HEK293 (cell line): ENCODE measurements around the gene PTGER1.
A peak's percentile ranks its signal among the peaks of the same experiment; 100 is the strongest.

Experiments
- GLIS1 ChIP-seq: fragments of 450-650 bp; formaldehyde crosslinking; IDR thresholded peaks from 2 replicates; pipeline ENCODE4 v1.5.1; 2016; ENCODE audit warnings: missing biosample characterization, missing genetic modification characterization
- KLF9 ChIP-seq: fragments of 450-650 bp; formaldehyde crosslinking; IDR thresholded peaks from 2 replicates; pipeline ENCODE4 v1.5.1; 2016; ENCODE audit warnings: missing biosample characterization, missing genetic modification characterization, low read depth
- PRDM10 ChIP-seq: fragments of 450-650 bp; formaldehyde crosslinking; IDR thresholded peaks from 2 replicates; pipeline ENCODE4 v1.5.1; 2016; ENCODE audit warnings: missing biosample characterization, missing genetic modification characterization
- PRDM6 ChIP-seq: fragments of 450-650 bp; formaldehyde crosslinking; IDR thresholded peaks from 2 replicates; pipeline ENCODE4 v1.5.1; 2017; ENCODE audit warnings: missing biosample characterization, missing genetic modification characterization
- SCRT1 ChIP-seq: fragments of 450-650 bp; formaldehyde crosslinking; IDR thresholded peaks from 2 replicates; pipeline ENCODE4 v1.5.1; 2016; ENCODE audit warnings: missing biosample characterization, missing genetic modification characterization, borderline replicate concordance
- YY2 ChIP-seq: fragments of 450-650 bp; formaldehyde crosslinking; IDR thresholded peaks from 2 replicates; pipeline ENCODE4 v1.5.1; 2016; ENCODE audit warnings: missing biosample characterization, missing genetic modification characterization
- ZBTB17 ChIP-seq: fragments of 450-650 bp; formaldehyde crosslinking; IDR thresholded peaks from 2 replicates; pipeline ENCODE4 v1.5.1; 2016; ENCODE audit warnings: missing biosample characterization, missing genetic modification characterization
- ZBTB20 ChIP-seq: fragments of 450-650 bp; formaldehyde crosslinking; IDR thresholded peaks from 2 replicates; pipeline ENCODE4 v1.5.1; 2016; ENCODE audit warnings: missing biosample characterization, missing genetic modification characterization
- ZBTB44 ChIP-seq: fragments of 450-650 bp; IDR thresholded peaks from 2 replicates; pipeline ENCODE4 v1.5.1; 2018; ENCODE audit warnings: missing biosample characterization, mild to moderate bottlenecking, missing genetic modification characterization
- ZBTB8A ChIP-seq: fragments of 450-650 bp; formaldehyde crosslinking; IDR thresholded peaks from 2 replicates; pipeline ENCODE4 v1.5.1; 2016; ENCODE audit warnings: missing biosample characterization, missing genetic modification characterization
- ZFP3 ChIP-seq: fragments of 450-650 bp; formaldehyde crosslinking; IDR thresholded peaks from 2 replicates; pipeline ENCODE4 v1.5.1; 2016; ENCODE audit warnings: low read depth, missing biosample characterization, missing genetic modification characterization
- ZFP37 ChIP-seq: fragments of 450-650 bp; formaldehyde crosslinking; IDR thresholded peaks from 2 replicates; pipeline ENCODE4 v1.5.1; 2016; ENCODE audit warnings: missing biosample characterization, missing genetic modification characterization
- ZNF10 ChIP-seq: fragments of 450-650 bp; formaldehyde crosslinking; IDR thresholded peaks from 2 replicates; pipeline ENCODE4 v1.5.1; 2017; ENCODE audit warnings: missing biosample characterization, missing genetic modification characterization
- ZNF211 ChIP-seq: fragments of 450-650 bp; formaldehyde crosslinking; IDR thresholded peaks from 2 replicates; pipeline ENCODE4 v1.5.1; 2016; ENCODE audit warnings: low read depth, missing biosample characterization, missing genetic modification characterization
- ZNF23 ChIP-seq: fragments of 450-650 bp; formaldehyde crosslinking; IDR thresholded peaks from 2 replicates; pipeline ENCODE4 v1.5.1; 2016; ENCODE audit warnings: missing biosample characterization, missing genetic modification characterization, borderline replicate concordance
- ZNF239 ChIP-seq: fragments of 450-650 bp; formaldehyde crosslinking; IDR thresholded peaks from 2 replicates; pipeline ENCODE4 v1.5.1; 2016; ENCODE audit warnings: missing biosample characterization, missing genetic modification characterization
- ZNF311 ChIP-seq: fragments of 450-650 bp; formaldehyde crosslinking; IDR thresholded peaks from 2 replicates; pipeline ENCODE4 v1.5.1; 2017; ENCODE audit warnings: missing biosample characterization, missing genetic modification characterization, borderline replicate concordance
- ZNF324 ChIP-seq: fragments of 450-650 bp; formaldehyde crosslinking; IDR thresholded peaks from 2 replicates; pipeline ENCODE4 v1.5.1; 2016; ENCODE audit warnings: missing biosample characterization, missing genetic modification characterization
- ZNF473 ChIP-seq: fragments of 450-650 bp; formaldehyde crosslinking; IDR thresholded peaks from 2 replicates; pipeline ENCODE4 v1.5.1; 2017; ENCODE audit warnings: missing biosample characterization, missing genetic modification characterization
- ZNF514 ChIP-seq: fragments of 450-650 bp; formaldehyde crosslinking; IDR thresholded peaks from 2 replicates; pipeline ENCODE4 v1.5.1; 2016; ENCODE audit warnings: missing biosample characterization, missing genetic modification characterization
- ZNF518A ChIP-seq: fragments of 450-650 bp; formaldehyde crosslinking; conservative IDR thresholded peaks from 2 replicates; pipeline ENCODE4 v1.5.1; 2016; ENCODE audit warnings: low read depth, missing biosample characterization, missing genetic modification characterization
- ZNF529 ChIP-seq: fragments of 450-650 bp; formaldehyde crosslinking; IDR thresholded peaks from 2 replicates; pipeline ENCODE4 v1.5.1; 2017; ENCODE audit warnings: missing genetic modification characterization, missing biosample characterization; ENCODE audit not compliant: insufficient replicate concordance
- ZNF629 ChIP-seq: fragments of 450-650 bp; formaldehyde crosslinking; IDR thresholded peaks from 2 replicates; pipeline ENCODE4 v1.5.1; 2017; ENCODE audit warnings: missing biosample characterization, missing genetic modification characterization
- ZNF776 ChIP-seq: fragments of 450-650 bp; formaldehyde crosslinking; IDR thresholded peaks from 2 replicates; pipeline ENCODE4 v1.5.0; 2017; ENCODE audit warnings: missing biosample characterization, missing genetic modification characterization, borderline replicate concordance
- ZNF791 ChIP-seq: fragments of 450-650 bp; formaldehyde crosslinking; IDR thresholded peaks from 2 replicates; pipeline ENCODE4 v1.5.1; 2016; ENCODE audit warnings: missing biosample characterization, missing genetic modification characterization
- ZNF792 ChIP-seq: fragments of 450-650 bp; formaldehyde crosslinking; IDR thresholded peaks from 2 replicates; pipeline ENCODE4 v1.5.1; 2016; ENCODE audit warnings: missing biosample characterization, missing genetic modification characterization
- ZSCAN16 ChIP-seq: fragments of 450-650 bp; formaldehyde crosslinking; IDR thresholded peaks from 2 replicates; pipeline ENCODE4 v1.5.1; 2016; ENCODE audit warnings: missing biosample characterization, missing genetic modification characterization
- ZSCAN23 ChIP-seq: fragments of 450-650 bp; formaldehyde crosslinking; IDR thresholded peaks from 2 replicates; pipeline ENCODE4 v1.5.1; 2016; ENCODE audit warnings: missing biosample characterization, missing genetic modification characterization
- ZSCAN30 ChIP-seq: fragments of 450-650 bp; IDR thresholded peaks from 2 replicates; pipeline ENCODE4 v1.5.1; 2018; ENCODE audit warnings: missing biosample characterization, mild to moderate bottlenecking, missing genetic modification characterization, moderate library complexity

Gene PTGER1

GRCh38 chr19:14517840-14518505 is 42.8 kb upstream of the PTGER1 start, which contains the start of gene DNAJB1 (continued):
- TF ChIP-seq GLIS1, result peak; percentile 84
- peak; percentile 57; the same call in 1 of the 2 replicates for TF ChIP-seq ZSCAN23 (tag by site-specific recombination)
- TF ChIP-seq YY2 (tag by site-specific recombination), result no peak
- TF ChIP-seq ZBTB20 (tag by site-specific recombination), result peak; percentile 8; the same call in 1 of the 2 replicates
- peak; percentile 23; the same call in 1 of the 2 replicates for TF ChIP-seq ZSCAN16 (tag by site-specific recombination)
- TF ChIP-seq SCRT1 (tag by site-specific recombination), result no peak
- TF ChIP-seq ZBTB44 (tag by site-specific recombination), result peak; percentile 13; the same call in 1 of the 2 replicates
- no peak for TF ChIP-seq ZNF10 (tag by site-specific recombination)
- peak; percentile 35 for TF ChIP-seq PRDM10 (tag by site-specific recombination)
- no peak for TF ChIP-seq ZNF211 (tag by site-specific recombination)
- 0 out of 2 replicates have a peak, but pooled peaks have one; percentile 51 for TF ChIP-seq ZNF792
- TF ChIP-seq ZNF514 (tag by site-specific recombination), result no peak
- peak; percentile 80; the same call in 1 of the 2 replicates for TF ChIP-seq ZFP37 (tag by site-specific recombination)
- TF ChIP-seq ZFP3 (tag by site-specific recombination), result no peak
- no peak for TF ChIP-seq PRDM6
- TF ChIP-seq ZNF311 (tag by site-specific recombination), result no peak
- TF ChIP-seq ZNF518A (tag by site-specific recombination), result no peak
- TF ChIP-seq ZNF791 (tag by site-specific recombination), result no peak
- no peak for TF ChIP-seq ZNF23 (tag by site-specific recombination)
- peak; percentile 84 for TF ChIP-seq ZNF324 (tag by site-specific recombination)
- TF ChIP-seq ZNF239, result no peak
- no peak for TF ChIP-seq ZBTB17 (tag by site-specific recombination)
- peak; percentile 67; the same call in 1 of the 2 replicates for TF ChIP-seq ZSCAN30 (tag by site-specific recombination)
- no peak for TF ChIP-seq ZNF473 (tag by site-specific recombination)
- no peak for TF ChIP-seq ZNF776 (tag by site-specific recombination)
- TF ChIP-seq KLF9 (tag by site-specific recombination), result peak; percentile 75
- peak; percentile 15; the same call in 1 of the 2 replicates for TF ChIP-seq ZNF629 (tag by site-specific recombination)
- TF ChIP-seq ZBTB8A (tag by site-specific recombination), result 0 out of 2 replicates have a peak, but pooled peaks have one; percentile 11
- TF ChIP-seq ZNF529, result no peak
